Fibroblast of peridontal ligament (primary cell): ENCODE data around the gene FADS1.

Source experiments
- DNase-seq: peaks from one replicate; pipeline ENCODE4 v3.0.0-alpha.2; 2010; ENCODE audit errors: extremely low read depth

The FADS1 gene

DNA sequence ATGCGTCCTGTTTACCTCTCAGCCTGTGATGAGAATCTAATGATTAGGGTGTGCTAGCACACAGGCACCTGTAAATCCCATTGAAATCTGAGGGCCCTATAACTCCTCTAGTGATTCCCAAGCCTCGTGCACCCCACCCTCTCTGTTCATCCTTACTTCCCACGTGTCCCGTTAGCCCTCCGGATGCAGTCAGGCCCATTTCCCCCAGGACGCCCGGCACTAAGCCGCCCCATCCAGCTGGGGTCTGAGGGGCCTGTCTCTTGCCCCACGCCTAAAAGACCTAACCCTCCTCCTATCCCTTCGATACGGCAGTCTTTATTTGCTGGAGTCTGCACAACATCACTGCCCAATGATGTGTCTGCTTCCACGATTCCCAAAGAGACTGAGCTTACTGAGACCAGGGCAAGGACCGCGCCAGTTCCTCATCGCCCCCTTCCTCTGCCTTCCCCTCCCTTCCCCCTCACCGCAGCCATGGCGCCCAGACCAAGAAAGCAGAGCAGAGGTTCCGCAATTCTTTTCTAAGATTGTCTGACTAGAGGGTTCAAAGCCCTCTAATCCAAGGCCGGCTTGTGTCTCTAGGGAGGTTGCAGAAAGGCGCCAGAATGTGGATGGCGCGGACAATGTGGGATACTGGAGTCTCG, 10.2 kb upstream of the FADS1 start:
- no peak for DNase-seq

DNA sequence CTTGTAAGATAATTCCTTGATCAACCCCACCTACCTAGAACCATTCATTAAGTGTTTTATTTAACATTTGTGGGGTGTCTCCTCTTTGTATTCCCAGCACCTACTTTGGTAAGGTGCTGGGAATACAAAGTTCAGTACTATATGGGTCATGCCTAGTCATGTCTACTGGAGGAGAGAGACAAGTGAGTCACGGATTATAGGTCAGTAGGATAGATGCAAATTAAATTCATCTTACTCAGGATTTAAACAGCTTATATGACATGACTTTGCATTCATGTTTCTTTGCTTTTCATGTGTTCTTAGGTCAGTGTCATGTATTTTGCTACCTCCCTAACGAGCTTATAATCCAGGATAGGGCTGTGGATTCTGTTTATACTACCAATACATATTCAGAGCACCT, 3.4 kb upstream of the FADS1 start:
- peak; percentile 59 for DNase-seq

DNA sequence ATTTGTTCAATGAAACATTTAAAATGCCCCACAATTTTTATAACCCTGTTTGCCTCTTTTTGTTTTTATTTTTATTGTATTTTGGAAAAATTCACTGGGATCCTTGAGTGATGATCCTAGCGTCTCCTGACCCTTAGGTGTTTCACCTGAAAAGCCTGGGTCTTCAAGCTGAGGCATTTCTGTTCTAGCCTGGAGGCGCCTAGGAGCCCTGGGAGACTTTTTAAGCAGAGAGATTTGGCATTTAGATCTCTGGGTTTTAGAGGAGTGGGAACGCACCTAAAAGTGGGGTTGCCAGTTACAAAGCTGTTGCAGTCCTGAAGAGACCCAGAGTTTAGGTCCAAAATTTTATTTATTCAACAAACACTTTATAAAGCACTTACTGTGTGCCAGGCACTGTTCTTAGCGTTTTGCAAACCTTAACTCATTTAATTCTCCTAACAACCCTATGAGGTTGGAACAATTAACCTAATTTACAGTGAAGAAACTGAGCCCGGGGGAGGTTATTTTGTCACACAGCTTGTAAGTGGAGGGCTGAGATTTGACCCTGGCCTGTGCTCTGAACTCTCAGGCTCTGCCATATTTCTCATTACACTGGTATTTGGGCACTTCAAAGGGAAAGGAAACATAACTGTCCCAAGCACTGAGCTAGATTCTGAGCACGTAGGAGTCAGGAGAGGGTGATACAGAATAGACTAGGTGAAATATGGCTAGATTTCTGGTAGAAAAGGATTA, 834 bp upstream of the FADS1 start:
- DNase-seq: no peak

DNA sequence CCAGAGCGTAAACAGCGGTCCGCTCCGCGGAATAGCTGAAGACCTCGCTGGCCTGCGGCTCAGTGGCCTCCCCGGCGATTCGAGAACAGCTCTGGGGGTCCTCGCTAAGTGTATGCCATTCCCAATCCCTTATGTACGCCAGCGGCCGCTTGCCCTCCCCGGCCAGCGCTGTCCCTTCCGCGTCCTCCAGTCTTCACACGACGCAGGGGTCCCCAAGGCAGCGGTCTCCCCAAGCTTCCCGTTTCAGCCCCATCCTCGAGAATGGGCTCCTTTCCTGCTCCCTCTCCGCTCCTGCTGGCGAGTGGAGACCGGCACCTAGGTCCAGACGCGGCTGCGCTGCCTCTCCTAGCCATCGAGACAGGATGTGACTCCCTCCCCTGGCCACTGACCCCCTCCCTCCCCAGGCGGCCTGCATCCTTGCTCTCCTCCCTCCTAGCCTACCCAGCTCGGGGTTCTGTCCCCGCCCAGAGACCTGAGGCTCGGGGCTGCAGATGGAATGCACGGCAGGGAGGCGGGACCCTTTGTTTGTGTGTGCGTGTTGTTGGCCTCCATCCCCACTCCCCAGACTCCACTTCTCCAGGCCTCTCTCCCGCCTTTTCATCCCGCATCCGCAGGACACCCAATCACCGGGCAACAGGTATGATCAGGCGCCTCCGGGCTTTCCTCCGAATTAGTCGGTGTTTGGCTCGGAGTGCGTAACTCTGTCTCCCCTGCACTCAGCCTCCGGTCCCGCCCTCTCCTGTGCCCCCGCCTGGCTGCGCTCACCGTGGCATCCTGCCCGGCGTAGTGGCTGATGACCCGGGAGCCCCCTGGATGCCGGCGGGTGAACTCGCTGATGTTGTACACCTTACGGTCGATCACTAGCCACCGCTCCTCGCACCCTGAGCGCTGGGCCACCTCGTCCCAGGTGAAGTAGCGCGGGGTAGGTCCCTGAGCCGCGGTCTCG, 740 bp downstream of the FADS1 start:
- DNase-seq: peak; percentile 32

DNA sequence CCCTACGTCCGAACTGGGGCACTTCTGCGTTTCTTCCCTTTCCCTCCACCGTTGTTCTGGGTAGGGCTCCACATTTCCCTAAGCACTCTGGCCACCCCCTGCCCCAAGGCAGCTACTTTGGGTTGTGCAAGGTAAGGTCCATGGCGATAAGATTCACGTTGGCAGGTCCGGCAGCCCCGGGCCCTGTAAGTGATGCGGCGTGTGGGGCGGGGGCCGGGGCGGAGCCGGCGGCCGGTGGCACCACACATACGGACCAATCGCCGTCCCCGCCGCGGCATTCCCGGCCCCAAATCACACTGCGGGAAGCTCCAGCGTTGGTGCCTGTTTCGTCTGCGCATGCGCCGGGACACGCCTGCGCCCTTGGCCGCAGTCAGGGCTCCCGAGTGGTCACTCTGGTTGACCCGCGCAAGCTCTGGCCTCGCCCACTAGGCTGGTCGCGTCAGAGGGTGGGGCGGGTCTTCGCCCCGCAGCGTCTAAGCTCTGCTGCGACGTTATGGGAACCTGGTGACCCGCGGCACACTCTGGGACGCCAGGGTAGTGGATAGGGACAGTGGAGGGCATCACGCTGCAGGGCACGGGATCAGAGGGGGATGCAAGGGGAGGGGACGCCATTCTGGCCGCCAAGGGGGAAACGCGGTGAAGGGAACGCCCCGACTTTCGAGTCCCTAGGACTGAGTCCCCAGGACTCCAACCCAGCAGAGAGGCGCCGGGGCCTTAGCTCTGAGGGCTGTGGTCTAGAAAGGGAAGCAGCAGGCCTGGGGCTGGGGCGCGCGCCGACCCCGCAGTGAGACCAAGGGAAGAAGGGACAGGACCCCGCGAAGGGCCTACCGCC, 1.6 kb downstream of the FADS1 start:
- peak; percentile 93 for DNase-seq

DNA sequence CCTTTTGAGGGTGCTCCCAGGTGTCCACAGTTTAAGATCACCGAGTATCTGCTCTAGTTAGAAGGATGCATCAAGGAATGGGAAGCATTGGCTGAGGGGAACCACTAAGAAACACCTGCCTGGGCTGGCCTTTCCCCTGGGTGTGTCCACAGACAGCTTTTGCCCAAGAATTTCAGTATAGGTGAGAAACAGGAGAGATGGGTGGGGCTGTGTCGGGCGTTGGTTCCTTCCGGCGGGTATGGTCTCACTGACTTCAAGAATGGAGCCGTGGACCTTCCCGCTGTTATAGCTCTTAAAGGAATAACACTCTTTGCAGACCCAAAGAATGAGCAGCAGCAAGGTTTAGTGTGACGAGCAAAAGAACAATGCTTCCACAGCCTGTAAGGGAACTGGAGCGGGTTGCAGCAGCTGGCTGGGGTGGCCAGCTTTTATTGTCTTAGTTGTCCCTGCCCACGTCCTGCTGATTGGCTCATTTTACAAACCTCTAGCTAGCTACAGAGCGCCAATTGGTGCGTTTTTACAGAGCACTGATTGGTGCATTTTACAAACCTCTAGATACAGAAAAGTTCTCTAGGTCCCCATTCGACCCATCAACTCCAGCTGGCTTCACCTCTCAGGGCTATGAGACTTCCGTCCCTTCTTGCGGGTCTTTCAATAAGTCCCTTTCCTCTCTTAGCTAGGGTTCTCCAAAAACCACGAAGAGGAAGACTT, 2.4 kb downstream of the FADS1 start:
- peak; percentile 14 for DNase-seq

DNA sequence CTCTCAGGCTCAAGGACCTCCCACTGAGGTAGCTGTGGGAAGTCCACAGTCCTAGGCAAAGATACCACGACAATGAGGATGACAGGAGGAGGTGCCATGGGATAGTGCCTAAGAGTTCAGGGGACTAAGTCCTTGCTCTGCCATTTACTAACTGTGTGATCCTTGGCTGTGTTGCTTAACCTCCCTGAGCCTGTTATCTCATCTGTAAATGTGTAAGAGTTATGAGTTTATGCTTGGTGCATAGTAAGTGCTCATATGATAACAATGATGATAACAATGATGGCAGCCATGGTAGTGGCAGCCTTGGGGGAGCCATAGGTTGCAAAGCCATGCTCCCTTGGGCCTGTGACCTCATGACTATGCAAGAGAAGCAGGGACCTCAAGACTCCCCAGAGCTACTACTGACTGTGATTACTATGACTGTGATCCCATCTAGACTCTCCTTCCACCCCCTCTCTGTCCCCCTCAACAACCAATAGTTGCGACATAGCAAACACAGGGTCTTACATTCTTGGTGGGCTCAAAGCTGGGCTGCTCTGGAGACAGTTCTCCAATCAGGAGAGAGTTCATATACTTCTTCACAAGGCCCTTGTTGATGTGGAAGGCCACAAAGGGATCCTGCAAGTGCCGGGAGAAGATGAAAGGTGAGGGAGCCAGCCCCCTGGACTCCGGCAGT, 3.9 kb downstream of the FADS1 start:
- DNase-seq: no peak

DNA sequence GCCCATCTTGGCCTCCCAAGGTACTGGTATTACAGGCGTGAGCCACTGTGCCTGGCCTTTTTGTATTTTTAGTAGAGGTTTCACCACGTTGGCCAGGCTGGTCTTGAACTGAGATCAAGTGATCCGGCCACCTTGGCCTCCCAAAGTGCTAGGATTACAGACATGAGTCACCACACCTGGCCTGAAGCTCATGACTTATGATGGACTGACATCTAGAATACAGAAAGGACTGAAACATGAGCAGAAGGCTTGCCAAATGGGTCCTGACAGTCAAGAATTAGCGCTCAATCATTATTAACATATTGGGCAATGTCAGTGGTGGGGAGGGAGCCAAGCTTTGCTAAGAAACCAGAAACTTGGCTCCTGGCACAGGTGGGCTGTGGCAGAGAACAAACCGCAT, 5.0 kb downstream of the FADS1 start:
- no peak for DNase-seq

DNA sequence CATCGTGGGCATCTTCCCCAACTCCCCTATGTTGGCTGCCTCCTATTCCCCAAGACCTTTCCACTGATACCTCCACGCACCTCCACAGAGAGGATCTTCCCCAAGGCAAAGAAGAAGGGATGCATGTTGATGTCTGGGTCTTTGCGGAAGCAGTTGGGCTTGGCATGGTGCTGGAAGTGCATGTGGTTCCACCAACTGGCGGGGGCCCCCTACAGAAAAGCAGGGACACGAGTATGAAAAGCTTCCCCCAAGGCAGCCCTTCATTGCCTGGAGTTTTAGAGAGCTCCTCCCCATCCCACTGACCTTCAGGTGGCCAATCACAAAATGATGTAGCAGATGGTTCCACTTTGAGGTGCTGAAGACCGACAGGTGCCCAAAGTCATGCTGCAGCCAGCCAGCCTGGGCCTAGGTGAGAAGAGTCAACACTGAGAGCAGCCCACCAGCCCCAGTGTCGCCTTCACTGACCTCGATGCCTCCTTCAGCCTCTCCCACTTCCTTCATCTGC, 6.1 kb downstream of the FADS1 start:
- no peak for DNase-seq

DNA sequence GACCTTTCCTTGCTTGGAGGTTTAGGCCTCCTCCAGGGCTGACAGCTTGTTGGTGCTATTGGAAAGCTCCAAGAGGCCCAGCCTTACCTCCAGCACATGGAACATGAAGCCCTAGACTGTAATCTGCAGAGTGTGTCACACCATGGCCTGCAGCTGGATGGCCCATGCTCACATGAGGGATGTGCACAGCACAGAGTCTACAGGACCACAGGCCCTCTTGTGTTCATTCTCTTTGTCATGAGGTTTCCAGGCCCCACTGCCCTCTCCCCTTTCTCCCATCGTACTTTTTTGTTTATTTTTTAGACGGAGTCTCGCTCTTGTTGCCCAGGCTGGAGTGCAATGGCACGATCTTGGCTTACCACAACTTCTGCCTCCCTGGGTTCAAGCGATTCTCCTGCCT, 10.0 kb downstream of the FADS1 start:
- DNase-seq: no peak

DNA sequence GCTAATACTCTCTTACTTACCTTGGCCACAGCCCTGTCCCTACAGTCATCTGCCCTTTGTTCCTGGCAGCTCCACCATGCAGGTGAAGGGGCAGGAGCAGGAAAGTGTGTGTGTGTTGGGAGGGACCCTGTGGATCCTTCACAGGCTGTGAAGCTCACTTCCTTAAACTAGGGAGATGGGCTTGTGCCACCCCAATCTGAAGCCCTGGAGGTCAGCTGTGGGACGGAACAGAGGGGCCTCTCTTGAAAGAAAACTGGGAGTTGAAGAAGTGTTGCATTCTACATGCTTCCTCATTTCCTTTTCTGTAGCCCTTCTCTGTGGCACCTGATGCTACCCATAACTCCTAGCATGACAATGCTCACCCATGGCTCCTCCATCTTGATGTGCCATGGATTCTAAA, 11.7 kb downstream of the FADS1 start:
- no peak for DNase-seq

DNA sequence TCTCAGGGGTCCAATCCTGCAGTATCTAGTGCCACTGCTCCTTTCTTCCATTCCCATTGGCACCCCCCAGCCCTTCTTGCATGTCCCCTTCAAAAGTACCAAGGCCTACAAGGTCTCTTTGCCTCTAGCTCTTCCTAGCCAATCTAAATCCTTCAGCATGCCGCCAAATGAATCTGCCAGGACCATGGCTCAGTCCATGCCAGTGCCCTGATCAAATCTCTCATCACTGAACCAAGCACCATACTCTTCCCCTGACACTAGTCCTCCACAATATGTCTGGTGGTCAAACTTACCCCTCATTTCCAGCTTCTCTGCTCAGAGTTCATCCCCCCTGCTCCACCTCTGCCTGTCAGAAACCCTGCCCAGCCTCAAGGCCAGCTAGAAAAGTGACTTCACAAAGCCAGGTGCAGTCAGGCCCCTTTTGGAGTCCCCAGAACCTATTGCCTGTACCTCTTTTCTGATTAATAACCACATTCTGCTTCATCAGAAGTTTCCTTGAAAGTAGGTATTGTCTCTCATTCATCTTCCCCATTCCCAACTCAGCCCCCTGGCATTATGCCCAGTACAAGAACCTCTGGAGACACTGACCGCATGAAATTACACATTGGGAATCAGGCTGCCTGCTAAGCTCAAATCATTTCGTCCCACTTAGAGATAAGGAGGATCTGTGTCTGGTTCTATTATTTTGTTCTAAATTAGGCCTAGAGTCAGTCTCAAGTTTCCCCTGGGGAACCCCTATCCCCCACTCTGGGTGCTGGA, 12.7 kb downstream of the FADS1 start:
- peak; percentile 43 for DNase-seq

DNA sequence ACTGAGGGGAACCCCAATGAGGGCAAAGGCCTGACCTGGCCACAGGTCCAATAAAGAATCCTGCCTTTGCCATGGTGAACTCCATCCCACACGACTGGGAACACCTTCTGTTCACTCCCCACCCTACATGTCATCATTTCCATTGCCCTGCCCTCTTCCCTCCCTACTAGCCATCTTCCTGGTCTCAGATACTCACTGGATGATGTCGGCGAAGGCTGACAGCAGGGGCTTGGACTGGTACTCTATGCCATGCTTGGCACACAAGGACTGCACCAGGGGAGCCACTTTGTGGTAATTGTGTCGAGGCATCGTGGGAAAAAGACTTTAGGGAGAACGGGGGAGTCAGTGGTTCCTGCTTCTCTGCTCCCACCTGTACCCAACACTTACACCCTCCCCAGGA, 14.2 kb downstream of the FADS1 start:
- no peak for DNase-seq

DNA sequence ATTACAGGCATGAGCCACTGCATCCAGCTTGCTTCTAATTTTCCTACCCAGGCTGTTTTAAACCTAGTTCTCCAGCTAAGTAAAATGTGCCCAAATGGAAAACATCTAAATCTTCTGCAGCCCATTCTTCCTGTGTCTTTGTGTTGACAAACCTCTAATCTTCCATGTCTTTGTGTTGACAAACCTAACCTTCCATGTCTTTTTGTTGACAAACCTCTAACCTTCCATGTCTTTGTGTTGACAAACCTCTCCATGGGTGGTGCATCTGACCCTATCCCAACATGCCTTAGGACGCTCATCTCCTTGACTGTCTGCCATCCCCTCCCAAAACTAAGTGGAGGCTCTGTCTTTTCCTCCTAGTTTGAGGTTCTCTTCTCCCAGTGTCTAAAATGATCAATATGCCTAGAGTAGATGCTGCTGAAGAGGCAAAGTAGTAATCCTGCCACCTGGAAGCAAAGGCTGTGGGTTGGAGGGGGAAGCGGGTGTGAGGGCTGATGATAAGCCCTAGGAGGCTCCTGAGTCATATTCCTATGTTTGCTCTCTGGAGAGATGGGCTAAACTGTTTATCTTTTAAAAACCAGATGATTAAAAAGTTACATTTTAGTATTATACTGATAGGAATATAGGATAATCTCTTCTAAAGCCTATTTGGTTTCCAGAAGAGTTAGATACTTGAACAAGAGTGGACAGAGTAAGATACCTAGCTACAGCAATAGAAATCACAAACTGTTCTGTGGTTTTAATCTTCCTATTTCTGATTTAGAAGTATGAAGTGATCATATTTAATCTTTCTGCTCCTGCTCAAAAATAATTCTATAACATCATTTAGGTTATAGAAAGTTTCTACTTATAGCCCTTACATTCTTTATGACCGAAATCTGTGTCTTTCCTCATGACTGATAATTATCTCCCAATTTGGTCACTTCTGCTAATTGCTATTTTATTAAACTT, 16.2 kb downstream of the FADS1 start:
- no peak for DNase-seq

DNA sequence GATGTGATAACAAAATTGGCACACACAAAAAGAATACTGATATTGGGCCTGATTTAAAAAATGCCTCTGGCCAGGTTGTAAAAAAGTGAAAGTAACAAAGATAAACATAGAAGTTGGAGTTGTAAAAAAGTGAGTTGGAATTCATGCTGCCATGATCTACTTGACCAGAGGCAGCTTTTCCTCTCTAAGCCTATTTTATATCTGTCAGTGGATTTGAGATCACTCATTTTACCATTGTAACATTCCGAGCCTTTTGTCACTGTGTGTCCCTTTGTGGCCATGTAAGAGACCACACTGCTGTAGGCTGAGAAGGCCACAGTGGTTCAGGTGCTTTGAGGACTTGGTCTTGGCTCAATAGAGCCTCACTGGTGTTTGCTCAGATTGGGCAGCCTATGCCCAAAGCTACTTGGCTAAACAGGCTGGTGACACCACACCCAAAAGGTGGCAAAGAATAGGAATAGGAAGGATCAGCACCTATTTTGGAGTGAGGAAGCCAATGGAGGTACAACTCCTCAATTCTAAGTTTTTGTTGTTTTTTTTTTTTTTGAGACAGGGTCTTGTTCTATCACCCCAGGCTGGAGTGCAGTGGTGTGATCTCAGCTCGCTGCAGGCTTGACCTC, 17.0 kb downstream of the FADS1 start:
- no peak for DNase-seq

DNA sequence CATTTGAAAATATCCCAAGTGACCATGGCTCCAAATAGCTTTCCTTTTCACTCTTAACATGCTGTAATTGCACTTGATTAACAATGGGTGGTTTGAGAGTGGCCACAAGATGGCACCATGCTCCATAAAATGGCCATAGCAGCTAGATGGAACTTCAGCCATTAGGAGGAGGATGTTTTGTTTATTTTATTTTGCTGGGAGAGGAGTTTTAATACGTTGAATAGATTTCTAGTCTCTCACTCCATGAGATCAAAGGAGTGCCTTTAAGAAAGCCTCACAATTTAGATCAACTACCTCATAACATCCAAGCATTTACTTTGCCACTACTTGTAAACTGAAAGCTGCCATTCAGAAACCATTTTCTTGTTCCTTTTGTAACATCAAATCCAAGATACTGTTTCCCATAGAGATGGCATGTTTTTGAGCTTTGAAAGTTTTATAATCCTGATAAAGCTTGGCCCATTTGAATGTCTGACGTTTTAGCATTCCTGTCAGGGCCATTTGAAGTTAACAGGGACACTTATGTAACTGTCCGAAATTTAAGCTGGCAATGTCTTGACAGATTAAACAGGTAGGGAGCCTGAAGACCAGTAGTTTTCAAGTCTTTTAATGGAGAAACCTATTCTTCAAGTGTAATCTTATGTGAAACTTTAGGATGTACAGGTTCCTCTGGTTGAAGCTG, 19.4 kb downstream of the FADS1 start:
- peak; percentile 93 for DNase-seq

DNA sequence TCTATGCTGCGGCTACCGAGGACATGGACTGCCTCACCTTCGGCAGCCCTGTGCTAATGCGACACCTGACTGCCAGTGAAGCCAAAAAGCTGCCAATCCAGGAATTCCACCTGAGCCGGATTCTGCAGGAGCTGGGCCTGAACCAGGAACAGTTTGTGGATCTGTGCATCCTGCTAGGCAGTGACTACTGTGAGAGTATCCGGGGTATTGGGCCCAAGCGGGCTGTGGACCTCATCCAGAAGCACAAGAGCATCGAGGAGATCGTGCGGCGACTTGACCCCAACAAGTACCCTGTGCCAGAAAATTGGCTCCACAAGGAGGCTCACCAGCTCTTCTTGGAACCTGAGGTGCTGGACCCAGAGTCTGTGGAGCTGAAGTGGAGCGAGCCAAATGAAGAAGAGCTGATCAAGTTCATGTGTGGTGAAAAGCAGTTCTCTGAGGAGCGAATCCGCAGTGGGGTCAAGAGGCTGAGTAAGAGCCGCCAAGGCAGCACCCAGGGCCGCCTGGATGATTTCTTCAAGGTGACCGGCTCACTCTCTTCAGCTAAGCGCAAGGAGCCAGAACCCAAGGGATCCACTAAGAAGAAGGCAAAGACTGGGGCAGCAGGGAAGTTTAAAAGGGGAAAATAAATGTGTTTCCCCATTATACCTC, 20.8 kb downstream of the FADS1 start:
- no peak for DNase-seq
